Endothelial cell of umbilical vein (primary cell): ENCODE results near the gene PFKL. TPM values are rescaled to one million over a fixed set of nuclear protein-coding genes. Genes with fewer than 3 reads are reported as not detected.

Experiments used
- BruUV-seq: library from RNA; stranded (reverse); fragments of 400-500 nt; replicated peaks from 2 replicates; lab custom pipeline; 2021; lab: Mats Ljungman, UMichigan
- CTCF ChIA-PET: fragments of 300-600, 350-600 bp; sonication (Branson Sonifier 250); formaldehyde crosslinking; loops from one replicate; lab custom pipeline; 2021; ENCODE audit warnings: antibody characterized with exemption, inconsistent platforms; lab: Charles Lee
- POLR2A ChIA-PET: fragments of 300-600, 350-600 bp; sonication (Branson Sonifier 250); formaldehyde crosslinking; loops from one replicate; lab custom pipeline; 2021; ENCODE audit warnings: antibody characterized with exemption, inconsistent platforms; lab: Charles Lee
- DNase-seq: peaks from one replicate; pipeline ENCODE4 v3.0.0-alpha.2; 2011; ENCODE audit warnings: low read depth, low spot score
- FAIRE-seq: peaks from 2 replicates; lab custom pipeline; 2011; peaks lifted over from hg19 to GRCh38; lab: Jason Lieb, UNC
- H2AFZ ChIP-seq: 2 replicates; pipeline ENCODE4 v1.6.0; 2012; ENCODE audit warnings: low read depth, low read length, control low read depth, inconsistent platforms
- H3K27ac ChIP-seq: 2 replicates; pipeline ENCODE4 v1.5.1; 2011; ENCODE audit warnings: low read depth, mild to moderate bottlenecking, control low read depth, low read length, moderate library complexity; ENCODE audit not compliant: insufficient read depth
- H3K27me3 ChIP-seq, 2 experiments: 2 replicates each; pipeline versions ENCODE4 v1.6.0 to v1.6.1; 2011; ENCODE audit warnings: low read length in 2 of 2, mixed read lengths in 1 of 2; ENCODE audit not compliant: control insufficient read depth in 2 of 2, insufficient read depth in 2 of 2
- H3K36me3 ChIP-seq, 2 experiments: 2 replicates in 1 of 2; 3 replicates in 1 of 2; pipeline ENCODE4 v1.5.1; 2011; ENCODE audit warnings: low read length in 2 of 2, mild to moderate bottlenecking in 1 of 2, moderate library complexity in 1 of 2; ENCODE audit not compliant: control insufficient read depth in 2 of 2, insufficient read depth in 2 of 2; ENCODE audit errors: extremely low read depth in 1 of 2
- H3K4me1 ChIP-seq: 3 replicates; pipeline ENCODE4 v1.5.1; 2011; ENCODE audit warnings: mild to moderate bottlenecking, low read length; ENCODE audit not compliant: control insufficient read depth, insufficient read depth; ENCODE audit errors: extremely low read depth
- H3K4me2 ChIP-seq: 2 replicates; pipeline ENCODE4 v1.6.1; 2011; ENCODE audit warnings: low read length, control low read depth, mixed read lengths; ENCODE audit not compliant: insufficient read depth
- H3K4me3 ChIP-seq, 3 experiments: fragments of 200-600 bp in 1 of 3; sonication (generic), shearing (Covaris generic) in 1 of 3; replicated peaks in 1 of 3; 2 replicates each; pipeline ENCODE4 v1.5.1; 2011 to 2016; ENCODE audit warnings: control low read depth in 3 of 3, low read length in 3 of 3, mild to moderate bottlenecking in 2 of 3, inconsistent platforms in 1 of 3, low read depth in 1 of 3, moderate library complexity in 1 of 3; ENCODE audit not compliant: insufficient read depth in 1 of 3
- H3K79me2 ChIP-seq: 2 replicates; pipeline ENCODE4 v1.6.0; 2012; ENCODE audit warnings: low read length, inconsistent platforms; ENCODE audit not compliant: control insufficient read depth, insufficient read depth
- H3K9ac ChIP-seq: replicated peaks from 2 replicates; pipeline ENCODE3; 2011; ENCODE audit warnings: low read length, control low read depth; ENCODE audit not compliant: insufficient read depth; ENCODE audit errors: extremely low read depth
- H3K9me1 ChIP-seq: replicated peaks from 3 replicates; pipeline ENCODE4 v1.6.0; 2011; ENCODE audit warnings: mild to moderate bottlenecking, low read length; ENCODE audit not compliant: control insufficient read depth, insufficient read depth; ENCODE audit errors: extremely low read depth
- H3K9me3 ChIP-seq: replicated peaks from 2 replicates; pipeline ENCODE4 v1.5.1; 2012; ENCODE audit warnings: low read length, inconsistent platforms; ENCODE audit not compliant: control insufficient read depth, insufficient read depth
- H4K20me1 ChIP-seq: replicated peaks from 2 replicates; pipeline ENCODE3; 2011; ENCODE audit warnings: mild to moderate bottlenecking, low read length; ENCODE audit not compliant: control insufficient read depth, insufficient read depth; ENCODE audit errors: extremely low read depth
- EZH2 ChIP-seq: IDR thresholded peaks from 2 replicates; pipeline ENCODE4 v1.6.1; 2012; ENCODE audit warnings: borderline replicate concordance, low read depth, mild to moderate bottlenecking, moderate library complexity, low read length, inconsistent platforms; ENCODE audit not compliant: severe bottlenecking
- FOS ChIP-seq: IDR thresholded peaks from 2 replicates; pipeline ENCODE4 v1.6.1; 2011; ENCODE audit warnings: mild to moderate bottlenecking, low read length, moderate library complexity, borderline replicate concordance; ENCODE audit not compliant: insufficient read depth
- GATA2 ChIP-seq: IDR thresholded peaks from 2 replicates; pipeline ENCODE4 v1.7.0; 2011; ENCODE audit warnings: low read depth, mild to moderate bottlenecking, moderate library complexity, mixed read lengths, low read length; ENCODE audit not compliant: insufficient read length, insufficient read depth
- JUN ChIP-seq: IDR thresholded peaks from 2 replicates; pipeline ENCODE4 v1.6.1; 2011; ENCODE audit warnings: borderline replicate concordance, low read depth; ENCODE audit not compliant: insufficient read length, insufficient read depth
- MYC ChIP-seq: IDR thresholded peaks from one replicate; pipeline ENCODE4 v1.6.1; 2011; ENCODE audit warnings: mild to moderate bottlenecking, low read depth, low read length
- POLR2A ChIP-seq: IDR thresholded peaks from 2 replicates; pipeline ENCODE4 v1.6.1; 2012; ENCODE audit warnings: low read depth, mild to moderate bottlenecking, control low read depth, low read length
- POLR2AphosphoS5 ChIP-seq: IDR thresholded peaks from 2 replicates; pipeline ENCODE4 v1.6.1; 2012; ENCODE audit warnings: low read depth, mild to moderate bottlenecking, control low read depth, low read length, moderate library complexity; ENCODE audit not compliant: insufficient read depth
- dilution Hi-C: fragments of 300-500 bp; cut with MboI; formaldehyde crosslinking; loops from one replicate; pipeline ENCODE4 v1.15.0; 2019; ENCODE audit warnings: low sequenced_read_pairs; ENCODE audit not compliant: extremely low pct_ligation_motif_present
- intact Hi-C: fragments of 100-400 bp; cut with micrococcal nuclease; formaldehyde crosslinking; loops from one replicate; pipeline ENCODE4 v1.10.0; 2022
- polyA plus RNA-seq, 4 experiments: library from polyadenylated mRNA; depleted of rRNA in 3 of 4; stranded (reverse) in 3 of 4; unstranded in 1 of 4; fragments of >200 nt; gene quantifications; 2 replicates each; pipeline versions ENCODE4 v1.2.1 to v1.2.3, GENCODE V29; 2011 to 2012; ENCODE audit warnings: missing spikeins in 1 of 4
- total RNA-seq: library from RNA; stranded (reverse); gene quantifications from 2 replicates; pipeline ENCODE4 v1.2.3, GENCODE V29; 2021
- TF ChIP-seq, protein P1 (sequence below): IDR thresholded peaks from 2 replicates; pipeline ENCODE4 v1.6.1; 2011; ENCODE audit not compliant: insufficient read depth, insufficient read length
- TF ChIP-seq, protein P2 (sequence below), 2 donors: IDR thresholded peaks; 1 replicate in 1 of 2; 2 replicates in 1 of 2; pipeline ENCODE4 v1.5.1; 2011; ENCODE audit warnings: low read length in 2 of 2, mild to moderate bottlenecking in 2 of 2, moderate library complexity in 2 of 2, control low read depth in 1 of 2, inconsistent platforms in 1 of 2, low read depth in 1 of 2; ENCODE audit not compliant: insufficient read depth in 1 of 2; ENCODE audit errors: extremely low read depth in 1 of 2

The PFKL gene
- total and polyA plus RNA-seq, 2 donors (not counting 3 experiments of a cell fraction or from before 2014, with no cell fraction given) = 137 to 154 TPM

DNA sequence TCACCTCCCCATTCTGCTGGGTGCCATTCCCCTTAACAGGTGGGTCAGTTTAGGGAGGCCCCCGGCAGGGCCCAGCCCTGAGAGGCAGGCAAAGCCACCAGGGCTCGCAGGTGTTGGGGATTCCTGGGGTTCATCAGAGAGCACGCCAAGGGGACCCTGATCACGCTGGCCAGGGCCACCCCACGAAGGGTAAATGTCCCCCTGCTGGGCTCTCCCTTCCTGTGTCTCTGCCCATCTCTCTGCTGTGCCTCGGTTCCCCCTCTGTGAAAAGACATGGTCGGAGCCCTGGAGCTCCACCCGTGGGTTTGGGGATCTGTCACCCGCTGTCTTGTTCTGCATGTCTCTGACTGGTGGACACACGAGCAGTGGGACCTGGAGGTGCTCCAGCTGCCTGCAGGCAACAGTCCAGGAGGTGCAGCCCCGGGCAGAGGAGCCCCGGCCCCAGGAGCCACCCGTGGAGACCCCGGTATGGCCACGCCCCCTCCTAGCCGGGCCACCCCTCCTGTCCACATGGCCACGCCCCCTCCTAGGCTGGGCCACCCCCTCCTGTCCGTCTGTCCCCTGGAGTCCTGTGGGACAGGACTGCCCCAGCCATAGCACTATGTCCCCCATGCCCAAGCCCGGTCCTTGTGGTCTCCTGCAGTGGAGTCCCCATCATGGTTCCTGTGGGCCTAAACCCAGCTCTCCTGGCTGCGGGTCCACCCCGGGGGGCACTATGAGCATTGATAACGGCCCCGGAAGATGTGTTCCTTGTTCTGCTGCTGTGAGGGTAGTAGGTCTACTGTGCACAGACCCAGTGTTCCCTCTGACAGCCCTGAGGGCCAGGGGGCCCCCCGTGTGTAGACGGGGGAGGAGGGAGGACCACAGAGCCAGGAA is 7.7 kb upstream of the PFKL start:
- DNase-seq (no peak), FAIRE-seq (no peak)
- ChIA-PET POLR2A (no interaction called here), CTCF (no interaction called here)
- Histone ChIP-seq H3K4me3 (no peak overlapping the region), H3K79me2 (no peaks in the 10 kb centered on the region), H3K27me3 (no peaks in the 10 kb centered on the region), H4K20me1 (no peaks in the 10 kb centered on the region), H3K9ac (no peak overlapping the region), H3K9me1 (no peaks in the 10 kb centered on the region), H2AFZ (no peak overlapping the region), H3K4me2 (no peak overlapping the region), H3K27ac (no peak overlapping the region), H3K4me1 (no peaks in the 10 kb centered on the region), H3K9me3 (no peaks in the 10 kb centered on the region), H3K36me3 (no peaks in the 10 kb centered on the region)
- no peak for TF ChIP-seq MYC
- no peak for TF ChIP-seq GATA2
- TF ChIP-seq JUN = no peak
- TF ChIP-seq EZH2 = no peak
- BruUV-seq = no TSS peak
- dilution Hi-C loops = no loop called here
- intact Hi-C loops = no loop called here

DNA sequence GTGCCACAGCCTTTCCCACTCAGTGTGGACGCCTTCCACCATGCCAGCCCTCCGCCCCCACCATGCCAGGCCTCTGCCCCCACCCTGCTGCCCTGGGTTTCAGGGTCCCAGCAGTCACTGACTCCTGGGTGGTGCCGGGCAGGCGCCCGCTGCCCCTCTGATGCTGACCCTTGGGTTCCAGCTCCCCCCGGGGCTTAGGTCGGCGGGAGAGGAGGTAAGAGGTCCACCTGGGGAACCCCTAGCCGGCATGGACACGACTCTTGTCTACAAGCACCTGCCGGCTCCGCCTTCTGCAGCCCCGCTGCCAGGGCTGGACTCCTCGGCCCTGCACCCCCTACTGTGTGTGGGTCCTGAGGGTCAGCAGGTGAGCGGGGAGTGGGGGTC is 7.0 kb upstream of the PFKL start:
- Histone ChIP-seq H2AFZ (no peak overlapping the region), H4K20me1 (no peaks in the 10 kb centered on the region), H3K4me2 (no peak overlapping the region), H3K79me2 (no peaks in the 10 kb centered on the region), H3K4me3 (no peak overlapping the region), H3K9me3 (no peaks in the 10 kb centered on the region), H3K4me1 (no peaks in the 10 kb centered on the region), H3K27me3 (no peaks in the 10 kb centered on the region), H3K36me3 (no peaks in the 10 kb centered on the region), H3K9me1 (no peaks in the 10 kb centered on the region), H3K27ac (no peak overlapping the region), H3K9ac (no peak overlapping the region)
- DNase-seq (no peak), FAIRE-seq (no peak)
- no TSS peak for BruUV-seq
- dilution Hi-C loops (no loop called here), intact Hi-C loops (no loop called here)
- POLR2A ChIA-PET = no interaction called here
- TF ChIP-seq, protein P1, sequence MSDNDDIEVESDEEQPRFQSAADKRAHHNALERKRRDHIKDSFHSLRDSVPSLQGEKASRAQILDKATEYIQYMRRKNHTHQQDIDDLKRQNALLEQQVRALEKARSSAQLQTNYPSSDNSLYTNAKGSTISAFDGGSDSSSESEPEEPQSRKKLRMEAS = no peak
- TF ChIP-seq POLR2A (no peak), POLR2AphosphoS5 (no peak), MYC (no peak), FOS (no peak), JUN (no peak), GATA2 (no peak), EZH2 (no peak)
- TF ChIP-seq, protein P2, sequence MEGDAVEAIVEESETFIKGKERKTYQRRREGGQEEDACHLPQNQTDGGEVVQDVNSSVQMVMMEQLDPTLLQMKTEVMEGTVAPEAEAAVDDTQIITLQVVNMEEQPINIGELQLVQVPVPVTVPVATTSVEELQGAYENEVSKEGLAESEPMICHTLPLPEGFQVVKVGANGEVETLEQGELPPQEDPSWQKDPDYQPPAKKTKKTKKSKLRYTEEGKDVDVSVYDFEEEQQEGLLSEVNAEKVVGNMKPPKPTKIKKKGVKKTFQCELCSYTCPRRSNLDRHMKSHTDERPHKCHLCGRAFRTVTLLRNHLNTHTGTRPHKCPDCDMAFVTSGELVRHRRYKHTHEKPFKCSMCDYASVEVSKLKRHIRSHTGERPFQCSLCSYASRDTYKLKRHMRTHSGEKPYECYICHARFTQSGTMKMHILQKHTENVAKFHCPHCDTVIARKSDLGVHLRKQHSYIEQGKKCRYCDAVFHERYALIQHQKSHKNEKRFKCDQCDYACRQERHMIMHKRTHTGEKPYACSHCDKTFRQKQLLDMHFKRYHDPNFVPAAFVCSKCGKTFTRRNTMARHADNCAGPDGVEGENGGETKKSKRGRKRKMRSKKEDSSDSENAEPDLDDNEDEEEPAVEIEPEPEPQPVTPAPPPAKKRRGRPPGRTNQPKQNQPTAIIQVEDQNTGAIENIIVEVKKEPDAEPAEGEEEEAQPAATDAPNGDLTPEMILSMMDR (IDR thresholded peaks at IDR 0.05; ENCODE audit: extremely low read depth in 1 of 2, insufficient read depth in 1 of 2, low read depth in 1 of 2, low read length in 2 of 2) = no peak
- CTCF ChIA-PET = no interaction called here
